Effector memory CD8-positive, alpha-beta T cell (primary cell): ENCODE data around the gene CTBS.

Experiments used
- ATAC-seq: fragments of 150-1000 bp; cut with Tn5 transposase; replicated peaks from 2 replicates; pipeline ENCODE4 v1.10.0; 2021; ENCODE audit warnings: mild to moderate bottlenecking, moderate library complexity
- DNase-seq, 3 experiments: peaks; one replicate each; pipeline ENCODE4 v3.0.0; 2021
- H3K27ac Mint-ChIP-seq, 2 donors: one replicate each; pipeline ENCODE4 v1.8.0; 2022; ENCODE audit warnings: mild to moderate bottlenecking in 2 of 2, mixed read lengths in 2 of 2, moderate library complexity in 2 of 2
- H3K27me3 Mint-ChIP-seq, 2 donors: one replicate each; pipeline ENCODE4 v1.8.0; 2022; ENCODE audit warnings: mixed read lengths in 2 of 2
- H3K36me3 Mint-ChIP-seq: one replicate; pipeline ENCODE4 v1.8.0; 2022; ENCODE audit warnings: mild to moderate bottlenecking, moderate library complexity, mixed read lengths; ENCODE audit not compliant: insufficient read depth
- H3K4me1 Mint-ChIP-seq, 2 donors: one replicate each; pipeline ENCODE4 v1.8.0; 2022; ENCODE audit warnings: low read depth in 2 of 2, mixed read lengths in 2 of 2
- H3K4me3 Mint-ChIP-seq, 2 donors: one replicate each; pipeline ENCODE4 v1.8.0; 2022; ENCODE audit warnings: mild to moderate bottlenecking in 2 of 2, mixed read lengths in 2 of 2, moderate library complexity in 2 of 2
- H3K9me3 Mint-ChIP-seq, 2 donors: one replicate each; pipeline ENCODE4 v1.8.0; 2022; ENCODE audit warnings: mixed read lengths in 2 of 2

Gene CTBS

DNA sequence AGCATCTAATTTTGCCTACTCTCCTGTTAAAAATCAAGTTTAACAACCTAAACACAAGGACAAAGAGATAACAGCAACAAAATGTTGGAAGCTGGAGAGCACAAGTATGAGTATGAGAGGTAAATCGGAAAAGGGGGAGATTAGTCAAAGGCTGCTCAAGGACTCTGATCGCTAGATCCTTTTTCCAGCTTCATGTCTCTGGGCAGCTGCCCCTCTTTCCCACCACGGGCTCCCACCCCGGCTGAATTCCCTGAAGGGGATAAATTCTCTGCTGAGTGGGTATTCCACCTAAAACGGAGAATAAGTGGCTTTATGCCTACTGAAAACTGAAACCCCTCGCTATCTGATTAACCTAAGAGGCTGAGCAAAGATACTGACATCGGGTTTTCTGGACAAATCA lies 696 bp upstream of the CTBS start:
- peaks cover 31 to 36% of the 10 kb centered on the region in 2 donors for H3K4me1 Mint-ChIP-seq
- DNase-seq = no peak

DNA sequence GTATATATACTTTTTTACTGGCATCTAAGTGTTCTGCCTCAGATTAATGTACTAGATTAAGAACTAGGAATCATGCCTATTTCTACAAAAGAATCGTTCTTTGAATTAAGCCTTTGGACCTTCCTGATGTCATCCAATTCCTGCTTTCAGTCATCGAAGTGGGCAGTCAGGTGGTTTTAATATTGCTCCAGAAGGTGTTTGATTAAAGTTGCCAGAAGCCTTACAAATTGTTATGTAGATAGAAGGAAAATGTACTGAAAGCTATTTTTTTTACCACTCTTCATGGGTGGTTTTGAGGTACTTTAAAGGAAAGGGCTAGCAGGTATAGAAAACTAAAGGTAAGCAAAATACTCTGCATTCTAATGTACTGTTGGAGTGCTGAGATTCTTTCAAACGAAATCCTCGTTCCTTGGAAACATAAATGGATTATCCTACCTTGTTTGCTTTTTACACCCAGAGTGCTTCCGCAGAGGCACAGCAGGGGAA lies 716 bp downstream of the CTBS start:
- peak overlapping the region; percentile 98 to 99 for H3K27ac Mint-ChIP-seq
- H3K4me3 Mint-ChIP-seq = peak overlapping the region; percentile 92 to 96
- H3K27me3 Mint-ChIP-seq = no peaks in the 10 kb centered on the region
- no peaks in the 10 kb centered on the region for H3K9me3 Mint-ChIP-seq
- DNase-seq = no peak
- H3K36me3 Mint-ChIP-seq = peaks cover 11% of the 10 kb centered on the region
- no peak for ATAC-seq
- H3K4me1 Mint-ChIP-seq = peaks cover 31 to 36% of the 10 kb centered on the region in 2 donors

More for the DNA sequence above, 696 bp upstream of the CTBS start:
- Mint-ChIP-seq H3K9me3 (no peaks in the 10 kb centered on the region), H3K27ac (peak overlapping the region; percentile 98 to 99), H3K27me3 (no peaks in the 10 kb centered on the region), H3K4me3 (peak overlapping the region; percentile 92 to 96), H3K36me3 (peaks cover 8% of the 10 kb centered on the region)
- ATAC-seq = no peak

DNA sequence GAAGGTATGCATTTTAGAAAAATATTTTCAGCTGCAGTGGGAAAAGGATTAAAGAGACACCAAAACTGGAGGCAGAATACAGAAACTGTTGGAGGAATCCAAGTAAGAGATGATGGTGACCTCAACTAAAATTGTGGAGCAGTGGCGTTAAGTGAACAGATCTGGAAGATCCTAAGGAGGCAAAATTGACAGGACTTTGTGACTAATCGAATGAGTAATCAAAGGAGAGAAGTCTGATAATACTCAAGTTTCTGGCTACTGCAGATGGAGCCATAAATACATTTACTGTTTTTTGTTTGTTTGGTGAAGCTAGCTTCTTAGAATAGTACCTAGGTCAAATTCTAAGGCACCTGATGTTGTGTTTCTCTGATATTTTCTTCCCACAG lies 3.1 kb downstream of the CTBS start:
- no peaks in the 10 kb centered on the region for H3K9me3 Mint-ChIP-seq
- peaks cover 31 to 43% of the 10 kb centered on the region in 2 donors for H3K4me1 Mint-ChIP-seq
- DNase-seq = no peak
- no peak overlapping the region for H3K27ac Mint-ChIP-seq
- no peak overlapping the region for H3K4me3 Mint-ChIP-seq
- H3K27me3 Mint-ChIP-seq = no peaks in the 10 kb centered on the region
- ATAC-seq = no peak
- H3K36me3 Mint-ChIP-seq = peaks cover 20% of the 10 kb centered on the region

DNA sequence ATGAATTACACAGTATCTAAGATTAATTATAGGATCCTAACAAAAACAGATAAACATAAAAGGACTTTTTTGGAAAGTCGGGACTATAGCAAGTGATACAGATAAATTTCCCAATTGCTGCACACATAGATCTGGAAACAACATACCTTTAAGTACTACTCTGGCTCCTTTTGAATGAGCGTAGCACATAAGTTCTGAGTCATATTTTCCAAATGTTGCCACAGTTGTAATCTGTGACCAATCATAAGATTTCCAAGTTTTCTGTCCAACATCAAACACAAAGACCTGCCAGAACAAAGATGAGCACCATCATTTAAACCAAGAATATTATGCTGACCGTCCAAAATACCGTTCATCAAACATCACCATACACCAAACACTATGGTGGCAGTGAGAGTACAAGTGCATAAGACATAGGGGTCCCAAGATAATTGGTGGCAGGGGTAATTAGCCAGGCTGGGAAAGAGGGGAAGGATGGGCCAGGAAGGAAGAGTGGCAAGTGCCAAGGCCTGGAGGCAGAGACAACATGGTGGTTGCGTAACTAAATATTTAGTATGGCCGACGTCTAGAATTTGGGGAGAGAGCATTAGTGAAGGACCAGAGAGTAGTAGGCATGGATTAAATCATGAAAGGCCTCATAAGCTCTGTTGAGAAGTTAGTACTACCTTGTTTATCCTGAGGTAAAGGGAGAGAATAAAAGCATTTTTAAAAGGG lies 3.6 kb downstream of the CTBS start:
- peaks cover 20% of the 10 kb centered on the region for H3K36me3 Mint-ChIP-seq
- ATAC-seq (no peak), DNase-seq (no peak)
- no peaks in the 10 kb centered on the region for H3K9me3 Mint-ChIP-seq
- H3K4me3 Mint-ChIP-seq = peak overlapping the region in 1 of 2 donors; percentile 1
- H3K27me3 Mint-ChIP-seq = no peaks in the 10 kb centered on the region
- H3K4me1 Mint-ChIP-seq = peaks cover 31 to 43% of the 10 kb centered on the region in 2 donors
- H3K27ac Mint-ChIP-seq = no peak overlapping the region

GRCh38 chr1:84569216-84569615 lies 5.0 kb downstream of the CTBS start:
- H3K9me3 Mint-ChIP-seq = no peaks in the 10 kb centered on the region
- H3K36me3 Mint-ChIP-seq = peaks cover 25% of the 10 kb centered on the region
- H3K27ac Mint-ChIP-seq = no peak overlapping the region
- ATAC-seq (no peak), DNase-seq (no peak)
- peaks cover 26 to 39% of the 10 kb centered on the region in 2 donors for H3K4me1 Mint-ChIP-seq
- no peak overlapping the region for H3K4me3 Mint-ChIP-seq
- no peaks in the 10 kb centered on the region for H3K27me3 Mint-ChIP-seq

GRCh38 chr1:84550826-84551225 lies 23.4 kb downstream of the CTBS start:
- Mint-ChIP-seq H3K4me3 (no peak overlapping the region), H3K9me3 (no peaks in the 10 kb centered on the region), H3K36me3 (peaks cover 4% of the 10 kb centered on the region), H3K4me1 (no peaks in the 10 kb centered on the region), H3K27me3 (no peaks in the 10 kb centered on the region), H3K27ac (no peak overlapping the region)
- ATAC-seq (no peak), DNase-seq (no peak)

DNA sequence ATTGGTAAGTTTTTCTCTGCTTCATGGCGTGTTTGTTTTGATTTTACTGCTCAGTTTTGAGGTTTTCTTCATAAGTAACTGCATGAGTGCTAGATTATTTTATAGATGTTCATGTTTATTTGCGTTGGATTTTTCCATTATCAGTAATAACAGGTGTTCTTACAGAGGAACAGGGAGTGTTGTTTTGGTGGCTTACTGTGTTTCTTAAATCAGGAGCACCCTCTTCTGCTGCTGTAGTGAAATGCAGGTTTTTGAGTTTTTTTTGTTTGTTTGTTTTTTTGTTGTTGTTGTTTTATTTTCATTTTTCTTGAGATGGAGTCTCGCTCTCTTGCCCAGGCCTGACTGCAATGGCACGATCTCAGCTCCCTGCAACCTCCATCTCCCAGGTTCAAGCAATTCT lies 32.6 kb downstream of the CTBS start:
- DNase-seq = no peak
- H3K27ac Mint-ChIP-seq = no peak overlapping the region

GRCh38 chr1:84540759-84541158 lies 33.5 kb downstream of the CTBS start:
- Mint-ChIP-seq H3K4me3 (no peak overlapping the region), H3K4me1 (no peaks in the 10 kb centered on the region), H3K27ac (no peak overlapping the region), H3K27me3 (no peaks in the 10 kb centered on the region), H3K9me3 (no peaks in the 10 kb centered on the region), H3K36me3 (no peaks in the 10 kb centered on the region)
- DNase-seq = no peak
- ATAC-seq = no peak

More for the DNA sequence above, 32.6 kb downstream of the CTBS start:
- H3K36me3 Mint-ChIP-seq = no peaks in the 10 kb centered on the region
- ATAC-seq = no peak
- H3K4me3 Mint-ChIP-seq = no peak overlapping the region
- no peaks in the 10 kb centered on the region for H3K9me3 Mint-ChIP-seq
- H3K4me1 Mint-ChIP-seq = no peaks in the 10 kb centered on the region
- H3K27me3 Mint-ChIP-seq = no peaks in the 10 kb centered on the region

DNA sequence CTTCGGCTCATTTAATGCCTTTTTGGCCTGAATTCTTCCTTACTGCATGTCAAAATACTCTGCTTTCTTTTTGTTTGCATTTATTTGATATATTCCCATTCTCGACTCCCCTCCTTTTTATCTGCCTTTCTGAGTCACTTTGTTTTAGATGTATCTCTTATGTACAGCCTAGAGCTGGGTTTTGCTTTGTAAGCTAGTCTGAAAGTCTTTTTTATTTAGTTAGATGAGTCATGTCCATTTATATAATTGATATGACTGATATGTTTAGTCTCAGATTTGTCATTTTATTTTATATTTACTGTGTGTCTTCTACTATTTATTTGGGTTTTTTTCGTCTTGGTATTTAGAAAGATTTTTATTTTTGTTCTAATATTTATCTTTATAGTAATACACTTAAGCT lies 34.3 kb downstream of the CTBS start:
- Mint-ChIP-seq H3K27ac (no peak overlapping the region), H3K27me3 (no peaks in the 10 kb centered on the region), H3K9me3 (no peaks in the 10 kb centered on the region), H3K4me3 (no peak overlapping the region), H3K36me3 (no peaks in the 10 kb centered on the region), H3K4me1 (no peaks in the 10 kb centered on the region)
- ATAC-seq (no peak), DNase-seq (no peak)

- Mint-ChIP-seq H3K9me3 (no peaks in the 10 kb centered on the region), H3K4me1 (no peaks in the 10 kb centered on the region), H3K27me3 (no peaks in the 10 kb centered on the region), H3K4me3 (no peak overlapping the region), H3K36me3 (no peaks in the 10 kb centered on the region), H3K27ac (no peak overlapping the region)
- no peak for DNase-seq
- ATAC-seq = no peak
Measured at GRCh38 chr1:84538599-84538998, 35.6 kb downstream of the CTBS start.

- DNase-seq = no peak
- H3K4me3 Mint-ChIP-seq = no peak overlapping the region
- no peak overlapping the region for H3K27ac Mint-ChIP-seq
- H3K27me3 Mint-ChIP-seq = no peaks in the 10 kb centered on the region
- H3K36me3 Mint-ChIP-seq = no peaks in the 10 kb centered on the region
- ATAC-seq = no peak
- no peaks in the 10 kb centered on the region for H3K9me3 Mint-ChIP-seq
- H3K4me1 Mint-ChIP-seq = no peaks in the 10 kb centered on the region
Measured at GRCh38 chr1:84525779-84526178, 48.5 kb downstream of the CTBS start.

- no peak overlapping the region for H3K27ac Mint-ChIP-seq
- H3K4me3 Mint-ChIP-seq = no peak overlapping the region
- no peaks in the 10 kb centered on the region for H3K4me1 Mint-ChIP-seq
- H3K9me3 Mint-ChIP-seq = no peaks in the 10 kb centered on the region
- DNase-seq (no peak), ATAC-seq (no peak)
- H3K36me3 Mint-ChIP-seq = no peaks in the 10 kb centered on the region
- H3K27me3 Mint-ChIP-seq = no peaks in the 10 kb centered on the region
Measured at GRCh38 chr1:84524590-84524989, 49.6 kb downstream of the CTBS start.

DNA sequence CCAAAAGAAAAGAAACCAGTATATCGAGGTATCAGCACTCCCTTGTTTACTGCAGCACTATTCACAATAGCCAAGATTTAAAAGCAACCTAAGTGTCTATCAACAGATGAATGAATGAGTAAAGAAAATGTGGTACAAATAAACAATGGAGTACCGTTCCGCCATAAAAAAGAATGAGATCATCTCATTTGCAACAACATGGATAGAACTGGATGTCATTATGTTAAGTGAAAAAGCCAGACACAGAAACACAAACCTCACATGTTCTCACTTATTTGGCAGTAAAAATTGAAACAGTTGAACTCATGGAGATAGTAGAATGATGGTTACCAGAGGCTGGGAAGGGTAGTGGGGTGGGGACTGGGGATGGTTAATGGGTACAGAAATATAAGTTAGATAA lies 63.6 kb downstream of the CTBS start:
- Mint-ChIP-seq H3K4me1 (no peaks in the 10 kb centered on the region), H3K27ac (no peak overlapping the region), H3K27me3 (no peaks in the 10 kb centered on the region), H3K4me3 (no peak overlapping the region), H3K9me3 (no peaks in the 10 kb centered on the region), H3K36me3 (peaks cover 8% of the 10 kb centered on the region)
- DNase-seq = no peak
- ATAC-seq = no peak

DNA sequence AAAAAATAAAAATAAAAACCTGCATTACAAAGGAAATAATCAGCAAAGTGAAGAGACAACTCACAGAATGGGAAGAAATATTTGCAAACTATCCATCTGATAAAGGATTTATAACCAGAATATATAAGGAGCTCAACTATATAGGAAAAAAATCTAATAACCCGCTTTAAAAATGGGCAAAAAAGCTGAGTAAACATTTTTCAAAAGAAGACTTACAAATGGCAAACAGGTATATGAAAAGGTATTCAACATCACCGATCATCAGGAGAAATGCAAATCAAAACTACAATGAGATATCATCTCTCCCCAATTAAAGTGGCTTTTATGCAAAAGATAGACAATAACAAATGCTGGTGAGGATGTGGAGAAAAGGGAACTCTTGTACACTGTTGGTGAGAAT lies 64.1 kb downstream of the CTBS start:
- ATAC-seq (no peak), DNase-seq (no peak)
- H3K9me3 Mint-ChIP-seq = no peaks in the 10 kb centered on the region
- peaks cover 13% of the 10 kb centered on the region for H3K36me3 Mint-ChIP-seq
- no peak overlapping the region for H3K4me3 Mint-ChIP-seq
- no peaks in the 10 kb centered on the region for H3K27me3 Mint-ChIP-seq
- no peak overlapping the region for H3K27ac Mint-ChIP-seq
- H3K4me1 Mint-ChIP-seq = peaks cover 4% of the 10 kb centered on the region in 2 donors
